Trophoblast cell (in vitro differentiated cells and primary cell): ENCODE data around the gene CDKAL1.

Source experiments
- DNase-seq, 2 donors: peaks; one replicate each; pipeline ENCODE4 v3.0.0-alpha.2; 2016
- H2AFZ ChIP-seq: 2 replicates; pipeline ENCODE4 v1.6.1; 2013; ENCODE audit warnings: low read length, moderate library complexity, mild to moderate bottlenecking; ENCODE audit not compliant: insufficient read depth, poor library complexity
- H2AK5ac ChIP-seq: 2 replicates; pipeline ENCODE4 v1.6.1; 2013; ENCODE audit warnings: mild to moderate bottlenecking, low read length
- H2BK120ac ChIP-seq: 2 replicates; pipeline ENCODE4 v1.6.1; 2013; ENCODE audit warnings: low read length, mild to moderate bottlenecking, moderate library complexity; ENCODE audit not compliant: insufficient read depth, poor library complexity
- H2BK12ac ChIP-seq: 2 replicates; pipeline ENCODE4 v1.6.1; 2013; ENCODE audit warnings: mild to moderate bottlenecking, low read length, moderate library complexity
- H2BK5ac ChIP-seq: 2 replicates; pipeline ENCODE4 v1.6.1; 2013; ENCODE audit warnings: low read length, low read depth, moderate library complexity, mild to moderate bottlenecking; ENCODE audit not compliant: poor library complexity
- H3K14ac ChIP-seq: 2 replicates; pipeline ENCODE4 v1.6.1; 2013; ENCODE audit warnings: mild to moderate bottlenecking, low read length
- H3K18ac ChIP-seq: 2 replicates; pipeline ENCODE4 v1.6.1; 2013; ENCODE audit warnings: mild to moderate bottlenecking, low read length
- H3K23ac ChIP-seq: 2 replicates; pipeline ENCODE4 v1.6.1; 2013; ENCODE audit warnings: low read length
- H3K27ac ChIP-seq: 2 replicates; pipeline ENCODE4 v1.5.1; 2013; ENCODE audit warnings: low read depth, mild to moderate bottlenecking, inconsistent platforms, low read length, moderate library complexity
- H3K27me3 ChIP-seq: 2 replicates; pipeline ENCODE4 v1.6.1; 2013; ENCODE audit warnings: inconsistent platforms, mild to moderate bottlenecking, low read length, moderate library complexity; ENCODE audit not compliant: insufficient read depth
- H3K36me3 ChIP-seq, 2 experiments: 1 replicate in 1 of 2; 2 replicates in 1 of 2; pipeline ENCODE4 v1.6.1; 2013; ENCODE audit warnings: low read length in 2 of 2, mild to moderate bottlenecking in 2 of 2, moderate library complexity in 1 of 2; ENCODE audit not compliant: insufficient read depth in 2 of 2, control insufficient read depth in 1 of 2
- H3K4ac ChIP-seq: 2 replicates; pipeline ENCODE4 v1.6.1; 2013; ENCODE audit warnings: low read depth, mild to moderate bottlenecking, low read length, moderate library complexity
- H3K4me1 ChIP-seq, 2 experiments: 1 replicate in 1 of 2; 2 replicates in 1 of 2; pipeline ENCODE4 v1.6.1; 2013; ENCODE audit warnings: low read length in 2 of 2, mild to moderate bottlenecking in 2 of 2, moderate library complexity in 1 of 2; ENCODE audit not compliant: insufficient read depth in 2 of 2, control insufficient read depth in 1 of 2
- H3K4me2 ChIP-seq: 2 replicates; pipeline ENCODE4 v1.6.1; 2013; ENCODE audit warnings: inconsistent platforms, mild to moderate bottlenecking, low read length, moderate library complexity
- H3K4me3 ChIP-seq: 2 replicates; pipeline ENCODE4 v1.5.1; 2013; ENCODE audit warnings: mild to moderate bottlenecking, low read depth, low read length, inconsistent platforms
- H3K79me1 ChIP-seq: one replicate; pipeline ENCODE4 v1.6.1; 2013; ENCODE audit warnings: low read length
- H3K79me2 ChIP-seq: 2 replicates; pipeline ENCODE4 v1.6.1; 2013; ENCODE audit warnings: low read length, mild to moderate bottlenecking; ENCODE audit not compliant: control insufficient read depth, insufficient read depth, poor library complexity
- H3K9ac ChIP-seq: 2 replicates; pipeline ENCODE4 v1.6.1; 2013; ENCODE audit warnings: mild to moderate bottlenecking, low read length
- H3K9me3 ChIP-seq: 2 replicates; pipeline ENCODE4 v1.6.1; 2013; ENCODE audit warnings: low read depth, mild to moderate bottlenecking, control low read depth, inconsistent platforms, low read length; ENCODE audit not compliant: insufficient read depth
- H4K12ac ChIP-seq: 2 replicates; pipeline ENCODE4 v1.6.1; 2013; ENCODE audit warnings: low read depth, mild to moderate bottlenecking, low read length, moderate library complexity
- H4K8ac ChIP-seq: 2 replicates; pipeline ENCODE4 v1.6.1; 2013; ENCODE audit warnings: low read depth, mild to moderate bottlenecking, low read length, moderate library complexity
- H4K91ac ChIP-seq: one replicate; pipeline ENCODE4 v1.6.1; 2013; ENCODE audit warnings: low read depth, mild to moderate bottlenecking, low read length, moderate library complexity
- WGBS: extraction: QIAGEN DNeasy Blood & Tissue Kit; methylation state at CpG from one replicate; pipeline ENCODE4 v1.1.7; 2013; ENCODE audit warnings: missing lambda C conversion rate; ENCODE audit not compliant: insufficient read length, insufficient coverage; ENCODE audit errors: extremely low coverage; 5-methylcytosine and 5-hydroxymethylcytosine counted together

CDKAL1 gene

DNA sequence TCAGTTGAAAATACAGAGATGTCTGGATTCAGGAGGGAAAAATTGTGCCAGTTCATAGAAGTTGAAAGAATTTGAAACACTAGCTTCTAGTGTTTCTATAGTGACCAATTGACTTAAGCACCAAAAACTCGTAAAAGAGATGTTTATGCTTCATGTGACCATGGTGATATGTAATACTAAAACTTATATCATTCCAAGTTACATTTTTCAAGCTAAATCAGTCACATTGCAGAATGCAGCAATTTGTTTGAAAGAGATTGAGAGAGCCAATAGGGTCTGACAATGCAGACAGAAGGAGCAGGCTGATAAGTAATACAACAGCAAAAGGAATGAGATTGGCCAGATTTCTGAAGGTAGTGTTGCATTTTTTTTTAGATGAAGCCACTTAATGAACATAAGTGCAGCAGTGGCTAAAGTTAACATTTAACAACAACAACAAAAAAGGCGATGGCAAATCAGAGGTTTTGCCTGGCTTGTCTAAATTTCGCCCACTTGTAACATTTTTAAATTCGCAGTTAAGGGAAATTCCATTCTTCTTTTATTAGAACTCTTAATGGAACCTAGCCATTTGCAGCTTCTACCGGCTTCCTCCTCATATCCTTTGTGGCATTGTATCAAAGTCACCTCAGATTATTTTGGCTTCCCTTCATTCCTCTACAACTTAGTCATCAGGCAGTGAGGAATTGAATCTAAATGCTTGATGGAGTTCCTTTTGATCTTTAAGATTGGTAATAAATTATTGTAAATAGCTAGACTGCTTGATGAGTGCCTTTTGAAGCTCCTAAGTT, 575.3 kb downstream of the CDKAL1 start:
- DNase-seq, result peak; percentile 17 to 84
- Histone ChIP-seq H3K79me2 (no peaks in the 10 kb centered on the region), H3K4ac (no peak overlapping the region), H3K27ac (peak overlapping the region; percentile 38), H3K9ac (no peak overlapping the region), H3K18ac (no peak overlapping the region), H3K9me3 (no peaks in the 10 kb centered on the region), H4K91ac (no peak overlapping the region), H2AK5ac (no peak overlapping the region), H3K4me1 (peaks cover 0 to 6% of the 10 kb centered on the region in 2 experiments), H4K8ac (no peak overlapping the region), H2BK120ac (no peak overlapping the region), H3K23ac (no peak overlapping the region), H2AFZ (no peak overlapping the region), H3K27me3 (no peaks in the 10 kb centered on the region), H3K79me1 (peaks cover 5% of the 10 kb centered on the region), H3K36me3 (no peaks in the 10 kb centered on the region), H3K14ac (no peak overlapping the region), H4K12ac (no peak overlapping the region), H2BK5ac (no peak overlapping the region), H3K4me3 (no peak overlapping the region), H2BK12ac (no peak overlapping the region), H3K4me2 (no peak overlapping the region)
- no CpG with 5 or more reads among the region's 5 CpGs for WGBS

DNA sequence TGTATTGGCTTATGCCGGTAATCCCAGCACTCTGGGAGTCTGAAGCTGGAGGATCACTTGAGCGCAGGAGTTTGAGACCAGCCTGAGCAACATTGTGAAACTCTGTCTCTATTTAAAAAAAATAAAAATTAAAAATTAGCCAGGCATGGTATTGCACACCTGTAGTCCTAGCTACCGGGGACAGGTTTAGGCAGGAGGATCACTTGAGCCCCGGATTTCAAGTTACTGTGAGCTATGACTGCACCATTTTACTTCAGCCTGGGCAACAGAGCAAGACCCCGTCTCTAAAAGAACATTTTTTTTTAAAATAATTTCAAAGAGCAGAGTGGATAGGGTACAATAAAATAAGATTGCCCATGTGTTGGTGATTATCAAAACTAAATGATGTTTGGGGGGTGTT, 576.4 kb downstream of the CDKAL1 start:
- Histone ChIP-seq H3K27me3 (no peaks in the 10 kb centered on the region), H3K9me3 (no peaks in the 10 kb centered on the region), H4K12ac (no peak overlapping the region), H3K27ac (no peak overlapping the region), H2BK5ac (peak overlapping the region; percentile 31), H4K91ac (peak overlapping the region; percentile 28), H3K36me3 (no peaks in the 10 kb centered on the region), H3K14ac (no peak overlapping the region), H3K4me1 (no peaks in the 10 kb centered on the region), H3K18ac (no peak overlapping the region), H2BK12ac (no peak overlapping the region), H2BK120ac (no peak overlapping the region), H3K23ac (no peak overlapping the region), H3K79me1 (peaks cover 5% of the 10 kb centered on the region), H4K8ac (no peak overlapping the region), H2AK5ac (no peak overlapping the region), H3K4ac (no peak overlapping the region), H3K79me2 (no peaks in the 10 kb centered on the region), H3K4me3 (no peak overlapping the region), H3K9ac (no peak overlapping the region), H2AFZ (no peak overlapping the region), H3K4me2 (no peak overlapping the region)
- no CpG with 5 or more reads among the region's 5 CpGs for WGBS
- no peak for DNase-seq

DNA sequence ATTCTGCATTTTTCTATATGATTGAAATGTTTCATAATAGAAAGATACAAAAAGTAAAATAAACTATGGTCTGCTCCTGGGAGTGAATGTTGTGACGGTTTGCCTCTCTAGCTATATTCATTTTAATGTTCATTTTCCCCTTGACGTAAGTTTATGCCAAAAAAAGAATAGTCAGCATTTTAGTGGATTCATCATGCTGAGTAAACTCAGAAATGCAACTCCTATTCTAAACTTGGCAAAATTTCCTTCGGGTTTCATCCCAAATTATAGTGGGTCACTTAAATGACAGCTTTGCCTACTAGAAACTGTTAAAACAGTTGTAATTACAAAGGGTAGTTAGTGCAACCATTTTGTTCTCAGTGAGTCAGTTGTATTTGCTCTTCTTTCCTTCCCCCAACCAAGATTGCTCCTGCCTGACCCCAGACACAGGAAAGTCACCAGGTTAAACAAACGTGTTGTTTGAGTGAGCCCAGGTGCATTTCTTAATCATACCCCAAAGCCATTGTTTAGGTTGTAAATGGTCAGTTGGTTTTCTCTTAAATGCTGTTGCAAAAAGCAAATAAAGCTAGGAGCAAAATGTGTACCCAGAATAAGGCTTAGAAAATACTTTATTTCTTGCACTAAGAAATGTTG, 577.0 kb downstream of the CDKAL1 start:
- Histone ChIP-seq H4K12ac (no peak overlapping the region), H3K9ac (no peak overlapping the region), H3K23ac (no peak overlapping the region), H3K9me3 (no peaks in the 10 kb centered on the region), H3K18ac (no peak overlapping the region), H3K79me1 (peaks cover 5% of the 10 kb centered on the region), H3K4ac (no peak overlapping the region), H2AK5ac (no peak overlapping the region), H3K27ac (peak overlapping the region; percentile 12), H3K4me3 (no peak overlapping the region), H2BK12ac (no peak overlapping the region), H3K4me2 (no peak overlapping the region), H2BK120ac (no peak overlapping the region), H2AFZ (no peak overlapping the region), H3K36me3 (no peaks in the 10 kb centered on the region), H3K27me3 (no peaks in the 10 kb centered on the region), H4K8ac (no peak overlapping the region), H3K14ac (no peak overlapping the region), H3K79me2 (no peaks in the 10 kb centered on the region), H4K91ac (no peak overlapping the region), H3K4me1 (no peaks in the 10 kb centered on the region), H2BK5ac (no peak overlapping the region)
- WGBS, result no CpG with 5 or more reads among the region's 4 CpGs
- no peak for DNase-seq

- Histone ChIP-seq H3K18ac (no peak overlapping the region), H4K8ac (no peak overlapping the region), H3K4me3 (no peak overlapping the region), H3K27ac (no peak overlapping the region), H3K4ac (no peak overlapping the region), H2AFZ (no peak overlapping the region), H3K79me1 (peaks cover 1% of the 10 kb centered on the region), H3K27me3 (no peaks in the 10 kb centered on the region), H3K9me3 (no peaks in the 10 kb centered on the region), H2BK120ac (no peak overlapping the region), H2BK5ac (no peak overlapping the region), H3K4me1 (no peaks in the 10 kb centered on the region), H4K12ac (no peak overlapping the region), H3K4me2 (no peak overlapping the region), H3K23ac (no peak overlapping the region), H3K79me2 (no peaks in the 10 kb centered on the region), H4K91ac (no peak overlapping the region), H2AK5ac (no peak overlapping the region), H3K14ac (no peak overlapping the region), H3K9ac (no peak overlapping the region), H3K36me3 (no peaks in the 10 kb centered on the region), H2BK12ac (no peak overlapping the region)
- no peak for DNase-seq
- no CpG with 5 or more reads among the region's 2 CpGs for WGBS
These were observed 580.9 kb downstream of the CDKAL1 start for GRCh38 chr6:21115111-21115510.
